Erythroblast (primary cell): Measurements from ENCODE around the gene NFE2L1.
A peak's percentile ranks its signal among the peaks of the same experiment; 100 is the strongest.

Experiments
- GATA1 ChIP-seq: IDR thresholded peaks from 2 replicates; pipeline ENCODE4 v1.6.1; 2011; ENCODE audit warnings: low read depth, mild to moderate bottlenecking, control low read depth, low read length, moderate library complexity
- POLR2A ChIP-seq: IDR thresholded peaks from 2 replicates; pipeline ENCODE4 v1.6.1; 2011; ENCODE audit warnings: mild to moderate bottlenecking, low read length

- TF ChIP-seq POLR2A (peak; percentile 25), GATA1 (no peak)
Measured at GRCh38 chr17:48037036-48037837, 10.9 kb upstream of the NFE2L1 start, which contains the start of gene COPZ2.
